Activated naive CD4-positive, alpha-beta T cell treated with anti-CD3 and anti-CD28 coated beads, Interleukin-2, amount 50 U/mL, for 72 hours (primary cell): ENCODE data around the gene ERC2. TPM values are rescaled to one million over a fixed set of nuclear protein-coding genes. Genes with fewer than 3 reads are reported as not detected.
A peak's percentile ranks its signal among the peaks of the same experiment; 100 is the strongest.
"Not testable (repeated sequence)": the region's sequence is repeated elsewhere in the genome, so short reads cannot be mapped to it uniquely, and the experiment has no call there.

Source experiments
- ATAC-seq, 2 donors: fragments of 150-1000 bp; cut with Tn5 transposase; 2 replicates each; pipeline ENCODE4 v1.10.0; 2021; ENCODE audit warnings: mild to moderate bottlenecking in 2 of 2, moderate library complexity in 2 of 2
- DNase-seq, 2 donors: peaks; one replicate each; pipeline ENCODE4 v3.0.0; 2021 to 2022; ENCODE audit warnings: low spot score in 2 of 2
- H3K27ac Mint-ChIP-seq, 2 donors: one replicate each; pipeline ENCODE4 v1.8.0; 2022; ENCODE audit warnings: mild to moderate bottlenecking in 2 of 2, mixed read lengths in 2 of 2
- H3K36me3 Mint-ChIP-seq, 2 donors: one replicate each; pipeline ENCODE4 v1.8.0; 2022; ENCODE audit warnings: mixed read lengths in 2 of 2
- H3K9me3 Mint-ChIP-seq, 2 donors: one replicate each; pipeline ENCODE4 v1.8.0; 2022; ENCODE audit warnings: mixed read lengths in 2 of 2
- total RNA-seq, 2 donors: library from RNA; stranded (reverse); gene quantifications; one replicate each; pipeline ENCODE4 v1.2.3, GENCODE V29; 2022

Gene ERC2
- total RNA-seq, 2 donors from 2014 or later: 0.58 TPM; not detected in 1

DNA sequence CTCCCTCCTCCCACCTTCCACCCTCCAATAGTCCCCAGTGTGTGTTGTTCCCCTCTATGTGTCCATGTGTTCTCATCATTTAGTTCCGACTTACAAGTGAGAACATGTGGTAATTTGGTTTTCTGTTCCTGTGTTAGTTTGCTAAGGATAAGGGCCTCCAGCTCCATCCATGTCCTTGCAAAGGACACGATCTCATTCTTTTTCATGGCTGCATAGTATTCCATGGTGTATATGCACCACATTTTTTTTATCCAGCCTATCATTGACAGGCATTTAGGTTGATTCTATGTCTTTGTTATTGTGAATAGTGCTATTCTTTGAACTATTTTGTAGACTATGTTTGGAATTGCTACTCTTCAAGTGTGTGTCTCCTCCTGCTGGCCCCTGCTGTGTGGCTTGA, 206.4 kb downstream of the ERC2 start:
- not testable (repeated sequence) for H3K27ac Mint-ChIP-seq, ATAC-seq, H3K36me3 Mint-ChIP-seq, DNase-seq, H3K9me3 Mint-ChIP-seq

DNA sequence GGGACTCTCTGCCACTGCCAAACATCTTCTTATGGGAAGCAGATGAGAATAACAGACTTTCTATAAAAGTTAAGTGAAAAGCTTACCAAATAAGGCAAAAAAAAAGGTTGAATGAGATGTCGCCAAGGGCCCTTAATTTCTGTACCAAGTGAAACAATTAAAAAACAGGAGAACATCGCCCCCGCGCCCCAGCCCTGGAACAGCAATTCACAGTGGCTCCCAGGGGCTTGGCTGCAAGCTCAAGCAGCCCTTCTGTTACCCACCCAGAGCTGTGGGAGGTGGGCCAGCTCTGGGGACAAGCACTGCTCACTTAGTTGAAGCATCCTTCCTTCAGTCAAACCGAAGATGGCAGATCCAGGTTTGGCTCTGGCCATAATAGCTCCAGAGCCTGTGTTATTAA, 208.0 kb downstream of the ERC2 start:
- DNase-seq (no peak), ATAC-seq (no peak)
- H3K27ac Mint-ChIP-seq: no peak overlapping the region
- no peaks in the 10 kb centered on the region for H3K9me3 Mint-ChIP-seq
- no peaks in the 10 kb centered on the region for H3K36me3 Mint-ChIP-seq

DNA sequence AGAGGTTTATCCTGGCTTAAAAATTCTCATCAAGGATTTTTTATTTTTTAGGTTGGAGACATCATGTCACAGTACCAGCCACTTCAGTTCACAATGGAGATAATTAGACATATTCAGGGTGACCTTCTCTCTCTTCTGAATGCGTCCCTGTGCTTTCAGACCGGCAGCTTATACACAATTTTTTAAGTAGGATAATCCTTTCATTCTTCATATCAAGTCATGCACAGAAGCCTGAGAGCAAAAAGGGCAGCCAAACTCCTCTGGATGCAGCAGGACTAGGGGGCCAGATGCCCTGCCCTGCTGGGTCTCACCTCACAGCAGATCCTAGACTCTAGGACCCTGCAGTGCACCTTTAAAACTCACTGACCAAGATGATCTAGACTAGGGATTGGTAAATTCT, 210.4 kb downstream of the ERC2 start:
- DNase-seq: no peak
- Mint-ChIP-seq H3K36me3 (no peaks in the 10 kb centered on the region), H3K27ac (no peak overlapping the region), H3K9me3 (no peaks in the 10 kb centered on the region)
- no peak for ATAC-seq

DNA sequence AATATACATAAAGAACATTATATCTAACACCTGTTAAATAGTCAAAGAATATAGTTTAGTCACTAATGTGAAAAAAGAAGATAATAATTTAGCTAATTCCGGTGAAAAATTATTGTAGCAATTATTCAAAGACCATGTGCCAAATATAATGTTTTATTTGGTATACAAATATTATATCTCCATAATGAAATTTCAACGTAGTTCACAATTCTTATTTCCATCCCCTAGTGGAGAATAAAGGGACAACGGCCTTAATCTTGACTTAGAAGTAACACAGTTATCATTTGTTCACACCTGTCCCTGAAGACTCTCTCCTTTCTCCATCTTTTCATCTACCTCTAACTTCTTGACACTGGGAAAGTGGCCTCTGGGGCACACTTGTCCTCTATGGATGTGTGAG, 213.4 kb downstream of the ERC2 start:
- ATAC-seq (no peak), DNase-seq (no peak)
- Mint-ChIP-seq H3K27ac (no peak overlapping the region), H3K36me3 (no peaks in the 10 kb centered on the region), H3K9me3 (no peaks in the 10 kb centered on the region)

DNA sequence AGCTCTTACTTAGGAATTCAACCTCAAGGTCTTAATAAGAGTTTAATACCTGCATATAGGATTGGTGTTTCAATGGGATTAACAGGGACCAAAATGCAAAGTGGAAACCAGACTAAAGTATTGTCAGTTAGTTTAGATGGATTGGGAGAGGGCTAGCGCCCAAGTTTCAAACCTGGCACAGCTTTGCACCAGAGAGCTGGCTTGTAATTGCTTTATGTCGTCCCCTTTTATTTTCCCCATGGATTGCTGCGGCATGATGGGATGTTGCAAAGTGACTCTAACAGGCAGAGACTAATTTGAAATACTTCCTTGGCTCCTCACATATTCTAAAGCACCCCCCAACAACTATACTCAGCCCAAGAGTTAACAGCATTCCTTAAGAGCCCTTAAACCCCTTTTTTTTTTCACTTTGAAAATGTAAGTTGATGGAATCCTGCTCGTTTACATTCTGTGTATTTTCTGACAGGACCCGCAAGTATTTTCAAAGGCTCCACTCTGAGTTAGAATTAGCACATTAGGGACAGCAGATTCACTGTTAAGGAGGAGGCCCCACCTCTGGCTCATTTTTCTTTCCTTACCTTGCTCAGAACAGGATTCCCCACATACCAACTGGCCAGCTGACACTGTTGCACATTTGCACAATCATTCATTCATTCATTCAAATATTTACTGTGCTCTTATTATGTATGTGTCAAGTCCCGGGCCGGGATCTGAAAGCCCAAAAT, 214.2 kb downstream of the ERC2 start:
- ATAC-seq: no peak
- H3K36me3 Mint-ChIP-seq: no peaks in the 10 kb centered on the region
- no peaks in the 10 kb centered on the region for H3K9me3 Mint-ChIP-seq
- no peak for DNase-seq
- no peak overlapping the region for H3K27ac Mint-ChIP-seq

DNA sequence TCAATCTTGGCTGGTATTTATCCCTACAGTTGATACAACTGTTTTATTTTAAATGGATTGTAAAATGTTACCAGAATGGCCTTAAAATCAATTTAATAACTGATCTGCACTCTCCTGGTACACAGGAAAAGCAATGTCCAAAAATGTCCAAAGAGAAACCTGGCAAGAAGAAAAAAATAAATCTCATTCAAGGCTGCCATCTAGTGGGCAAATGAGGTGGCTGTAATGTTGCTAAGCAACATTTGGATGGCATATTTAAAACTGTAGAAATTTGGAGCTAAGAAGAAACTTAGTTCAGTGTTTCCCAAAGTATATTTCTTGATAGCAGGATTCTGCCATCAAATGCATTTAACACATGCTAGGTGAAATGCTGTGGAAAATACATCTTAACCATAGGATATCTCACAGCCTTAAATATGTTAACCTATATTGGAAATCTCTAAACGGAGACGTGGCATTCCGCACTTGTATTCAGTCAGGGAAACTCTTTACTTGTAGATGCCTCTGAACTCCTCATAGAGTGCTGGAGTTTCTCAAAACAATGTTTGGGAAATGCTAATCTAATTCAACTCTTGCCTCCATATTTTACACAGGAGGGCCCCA, 216.8 kb downstream of the ERC2 start:
- Mint-ChIP-seq H3K27ac (no peak overlapping the region), H3K36me3 (no peaks in the 10 kb centered on the region), H3K9me3 (no peaks in the 10 kb centered on the region)
- peak in 1 of 2 donors; percentile 13 for DNase-seq
- ATAC-seq: no peak

DNA sequence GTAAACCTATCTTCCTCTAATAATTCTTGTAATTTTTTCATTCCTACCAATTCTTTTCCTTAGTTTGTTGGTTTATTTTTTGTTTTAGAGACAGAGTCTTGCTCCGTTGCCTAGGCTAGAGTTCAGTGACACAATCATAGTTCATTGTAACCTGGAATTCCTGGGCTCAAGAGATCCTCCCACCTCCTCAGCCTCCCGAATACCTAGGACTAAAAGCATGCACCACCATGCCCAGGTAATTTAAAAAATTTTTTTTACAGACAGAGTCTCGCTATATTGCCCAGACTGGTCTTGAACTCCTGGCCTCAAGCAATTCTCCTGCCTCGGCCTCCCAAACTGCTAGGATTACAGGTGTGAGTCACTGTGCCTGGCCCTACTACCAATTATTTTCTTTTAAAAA, 220.2 kb downstream of the ERC2 start:
- no peak for DNase-seq
- Mint-ChIP-seq H3K9me3 (no peaks in the 10 kb centered on the region), H3K36me3 (no peaks in the 10 kb centered on the region), H3K27ac (no peak overlapping the region)
- ATAC-seq: no peak

DNA sequence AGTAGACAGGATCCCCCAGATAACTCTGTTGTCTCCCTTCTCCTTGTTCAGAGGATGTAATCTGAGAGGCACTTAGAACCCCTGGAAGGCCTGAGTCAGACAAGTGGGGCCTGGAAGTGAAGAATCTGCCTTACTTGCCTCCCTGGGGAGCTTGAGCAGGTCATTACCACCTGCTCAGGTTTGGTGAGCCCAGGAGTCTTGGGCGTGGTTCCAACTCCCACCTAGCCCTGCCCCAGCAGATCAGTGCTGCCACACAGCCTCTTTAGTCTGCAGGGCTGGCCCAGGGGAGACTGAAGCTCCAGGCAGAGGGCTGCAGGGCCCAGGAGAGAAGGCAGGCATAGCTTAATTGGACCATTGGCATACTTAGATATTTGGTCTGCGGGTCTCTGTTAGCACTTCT, 230.0 kb downstream of the ERC2 start:
- no peak for ATAC-seq
- no peak for DNase-seq
- H3K36me3 Mint-ChIP-seq: no peaks in the 10 kb centered on the region
- H3K9me3 Mint-ChIP-seq: no peaks in the 10 kb centered on the region
- H3K27ac Mint-ChIP-seq: no peak overlapping the region

DNA sequence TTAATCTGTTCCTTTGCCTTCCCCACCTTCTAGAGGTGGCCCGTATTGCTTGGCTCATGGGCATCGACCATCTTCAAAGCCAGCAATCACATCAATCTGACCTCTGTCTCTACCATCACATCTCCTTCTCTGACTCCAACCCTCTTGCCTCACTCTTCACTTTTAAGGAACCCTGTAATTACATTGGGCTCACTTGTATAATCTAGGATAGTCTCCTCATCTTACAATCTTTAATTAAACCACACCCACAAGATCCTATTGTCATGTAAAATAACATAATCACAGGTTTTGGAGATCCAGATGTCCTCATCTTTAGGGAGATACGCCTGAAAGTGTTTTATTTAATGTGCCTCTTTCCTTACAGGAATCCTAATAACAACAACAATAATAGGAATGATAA, 234.5 kb downstream of the ERC2 start:
- Mint-ChIP-seq H3K27ac (no peak overlapping the region), H3K9me3 (no peaks in the 10 kb centered on the region), H3K36me3 (no peaks in the 10 kb centered on the region)
- DNase-seq (no peak), ATAC-seq (no peak)

DNA sequence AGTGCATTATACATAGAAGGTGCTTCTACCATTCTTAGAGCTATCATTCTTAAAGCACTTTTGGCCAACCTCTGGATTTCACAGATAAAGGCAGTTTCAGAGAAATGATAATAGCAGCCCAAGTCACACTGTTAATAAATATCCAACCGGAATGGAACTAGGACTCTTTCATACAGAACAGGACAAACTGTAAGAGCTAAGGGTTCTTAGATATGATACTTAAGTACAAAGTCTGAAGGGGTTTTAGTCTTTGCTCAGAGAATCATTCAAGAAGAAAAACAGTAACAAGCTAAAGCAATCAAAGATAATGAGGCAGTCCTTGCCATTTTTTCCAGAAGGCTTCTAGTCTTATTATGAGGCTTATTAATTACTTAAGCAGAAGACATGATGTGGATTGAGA, 239.0 kb downstream of the ERC2 start:
- no peaks in the 10 kb centered on the region for H3K9me3 Mint-ChIP-seq
- no peak for ATAC-seq
- no peaks in the 10 kb centered on the region for H3K36me3 Mint-ChIP-seq
- no peak overlapping the region for H3K27ac Mint-ChIP-seq
- DNase-seq: no peak

DNA sequence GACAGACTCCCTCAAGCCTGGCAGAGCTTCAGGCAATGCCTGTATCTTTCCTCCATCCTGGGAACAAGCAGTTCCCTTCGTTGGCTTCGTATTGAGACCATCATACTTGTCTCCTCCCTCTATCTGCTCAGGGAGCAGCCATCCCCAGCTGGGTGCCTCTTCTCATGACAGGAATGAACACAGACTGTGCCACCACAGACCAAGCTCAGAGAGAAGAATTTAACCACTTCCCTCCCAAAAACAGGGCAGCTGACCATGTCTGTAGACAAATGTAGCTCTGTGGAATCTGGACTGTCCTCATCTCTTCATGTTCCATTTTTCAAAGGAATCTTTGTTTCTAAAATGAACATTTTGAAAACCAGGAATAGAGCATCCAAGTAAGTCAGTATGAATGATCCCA, 245.4 kb downstream of the ERC2 start:
- ATAC-seq (no peak), DNase-seq (no peak)
- Mint-ChIP-seq H3K36me3 (no peaks in the 10 kb centered on the region), H3K9me3 (no peaks in the 10 kb centered on the region), H3K27ac (no peak overlapping the region)

DNA sequence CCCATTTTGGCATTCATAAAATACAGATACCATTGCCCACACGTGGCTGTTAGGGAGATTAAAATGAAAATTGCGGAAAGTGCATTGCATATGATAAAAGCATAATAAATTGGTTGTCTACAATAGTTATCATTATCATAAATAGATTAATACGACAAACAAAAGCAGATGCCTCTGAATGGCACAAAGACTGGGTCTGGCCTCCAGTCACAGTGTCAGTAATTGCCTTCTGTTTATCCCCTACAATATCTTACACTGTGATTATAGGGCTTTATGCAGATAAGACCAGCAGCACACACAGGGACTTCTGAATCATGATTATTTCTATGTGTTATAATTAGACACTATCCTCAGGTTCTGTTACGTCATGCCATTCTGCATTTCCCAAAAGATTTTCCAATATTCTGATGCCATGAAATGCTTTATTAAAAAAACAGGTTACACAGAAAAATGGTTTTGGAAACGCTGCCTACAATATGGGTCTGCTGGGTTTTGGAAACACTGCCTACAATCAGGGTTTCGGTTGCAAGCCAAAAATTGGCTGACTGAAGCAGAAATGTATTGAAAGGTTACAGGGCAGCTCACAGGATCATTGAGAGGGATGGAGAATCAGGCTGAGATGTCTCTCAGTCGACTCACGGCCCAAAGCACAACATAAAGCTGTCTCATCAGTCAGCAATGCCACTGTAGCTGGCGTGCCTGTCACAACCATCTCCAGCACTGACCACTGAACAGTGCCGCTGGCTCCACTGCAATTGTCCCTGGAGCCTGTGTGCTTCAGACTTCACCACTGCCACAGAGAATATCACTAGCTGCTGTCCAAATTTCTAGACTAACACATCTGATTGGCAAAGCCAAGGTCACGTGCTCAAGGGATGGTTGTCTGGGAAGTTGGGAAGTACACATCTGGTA, 248.1 kb downstream of the ERC2 start:
- no peak overlapping the region for H3K27ac Mint-ChIP-seq
- ATAC-seq: no peak
- no peaks in the 10 kb centered on the region for H3K36me3 Mint-ChIP-seq

DNA sequence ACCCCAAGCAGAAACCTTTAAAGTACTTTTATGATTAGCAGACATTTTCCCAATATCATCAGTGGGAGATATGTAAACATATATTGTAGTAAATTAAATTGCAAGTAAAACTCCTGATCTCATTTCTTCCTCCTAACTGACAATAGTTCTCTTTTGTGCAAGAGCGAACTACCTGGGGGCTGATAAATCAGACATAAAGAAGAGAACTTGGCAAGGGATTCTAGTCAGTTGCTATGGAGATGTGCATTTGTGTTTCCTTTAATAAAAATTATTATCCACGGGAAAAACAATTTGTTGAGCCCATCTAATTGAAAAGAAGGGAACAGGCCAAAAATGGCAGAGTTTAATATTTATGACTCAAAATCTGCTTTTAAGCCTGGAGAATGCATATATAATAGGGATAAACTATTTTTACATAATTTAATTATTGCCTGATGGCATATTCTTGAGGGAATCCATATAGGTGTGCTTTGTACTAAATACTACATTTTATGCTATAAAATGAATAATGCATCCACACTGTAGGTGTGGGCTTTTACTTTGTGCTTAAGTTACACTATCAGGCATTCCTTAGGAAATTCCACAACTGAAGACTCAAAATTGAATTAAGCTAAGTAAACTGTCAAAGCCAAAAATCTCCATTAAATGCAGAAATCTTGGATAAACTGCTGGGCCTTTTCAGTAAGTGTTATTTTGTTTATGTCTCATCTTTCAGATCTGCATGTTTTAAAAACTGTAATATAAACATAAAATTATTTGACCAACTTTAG, 258.1 kb downstream of the ERC2 start:
- ATAC-seq (no peak), DNase-seq (no peak)
- peaks cover 3 to 5% of the 10 kb centered on the region in 2 donors for H3K9me3 Mint-ChIP-seq
- no peak overlapping the region for H3K27ac Mint-ChIP-seq
- no peaks in the 10 kb centered on the region for H3K36me3 Mint-ChIP-seq

More for the DNA sequence above, 248.1 kb downstream of the ERC2 start:
- DNase-seq: no peak
- no peaks in the 10 kb centered on the region for H3K9me3 Mint-ChIP-seq

DNA sequence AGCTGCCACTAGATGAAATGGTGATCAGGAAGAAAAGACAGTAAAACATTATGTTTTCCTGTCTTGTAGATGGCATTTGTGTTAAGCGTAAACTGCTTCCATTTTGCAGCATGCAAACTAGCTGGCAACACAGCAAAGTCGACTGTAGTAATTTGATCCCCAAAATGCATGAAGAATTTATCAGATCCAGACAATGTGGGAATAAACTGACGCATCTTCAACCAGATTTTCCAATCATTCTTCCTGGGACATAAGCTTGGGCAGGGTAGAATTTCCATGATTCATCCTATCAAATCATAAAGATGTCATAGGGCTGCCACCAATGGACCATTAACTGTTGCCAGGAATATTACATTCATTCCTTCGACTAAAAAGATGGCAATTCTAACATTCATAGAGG, 260.3 kb downstream of the ERC2 start:
- no peak for DNase-seq
- no peak for ATAC-seq
- peaks cover 0 to 5% of the 10 kb centered on the region in 2 donors for H3K9me3 Mint-ChIP-seq
- no peak overlapping the region for H3K27ac Mint-ChIP-seq
- no peaks in the 10 kb centered on the region for H3K36me3 Mint-ChIP-seq

DNA sequence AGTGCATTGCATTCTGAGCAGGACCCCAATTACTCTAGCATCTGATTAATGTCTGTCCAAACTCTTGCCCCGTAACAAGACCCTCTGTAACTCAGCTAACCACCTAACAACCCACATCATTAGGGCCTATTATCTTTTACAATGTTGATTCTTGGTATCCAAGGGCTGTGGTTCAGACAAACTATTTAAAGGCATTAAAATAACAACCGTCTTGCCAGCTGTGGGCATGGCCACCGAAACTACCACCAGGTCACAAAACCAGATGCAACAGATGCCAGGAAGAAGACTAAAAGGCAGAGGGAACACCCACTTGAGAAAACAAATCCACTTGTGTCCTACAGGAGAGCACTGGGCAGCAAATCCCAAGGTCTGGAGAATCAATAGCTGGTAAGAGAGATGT, 262.9 kb downstream of the ERC2 start:
- Mint-ChIP-seq H3K27ac (no peak overlapping the region), H3K36me3 (no peaks in the 10 kb centered on the region), H3K9me3 (peaks cover 0 to 5% of the 10 kb centered on the region in 2 donors)
- ATAC-seq (no peak), DNase-seq (no peak)

DNA sequence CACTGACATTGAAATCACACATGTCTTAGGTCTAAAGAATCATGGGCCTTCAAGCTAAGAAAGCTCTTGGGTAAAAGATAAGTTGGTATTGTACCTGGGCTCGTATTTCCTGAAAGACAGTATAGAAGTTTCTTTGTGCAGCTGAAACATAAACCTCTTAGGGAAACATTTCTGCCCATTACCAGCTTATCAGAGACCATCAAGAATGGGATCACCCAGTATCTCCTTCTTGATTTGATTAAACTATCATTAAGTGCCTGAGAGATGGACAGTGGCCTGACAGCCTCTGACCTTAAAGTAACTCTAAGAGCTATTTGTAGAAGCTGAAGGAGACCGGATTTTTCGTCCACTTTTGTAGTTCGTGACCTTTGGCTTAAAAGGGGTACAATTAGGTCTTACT, 265.3 kb downstream of the ERC2 start:
- Mint-ChIP-seq H3K9me3 (no peaks in the 10 kb centered on the region), H3K36me3 (no peaks in the 10 kb centered on the region), H3K27ac (no peak overlapping the region)
- DNase-seq (no peak), ATAC-seq (no peak)

DNA sequence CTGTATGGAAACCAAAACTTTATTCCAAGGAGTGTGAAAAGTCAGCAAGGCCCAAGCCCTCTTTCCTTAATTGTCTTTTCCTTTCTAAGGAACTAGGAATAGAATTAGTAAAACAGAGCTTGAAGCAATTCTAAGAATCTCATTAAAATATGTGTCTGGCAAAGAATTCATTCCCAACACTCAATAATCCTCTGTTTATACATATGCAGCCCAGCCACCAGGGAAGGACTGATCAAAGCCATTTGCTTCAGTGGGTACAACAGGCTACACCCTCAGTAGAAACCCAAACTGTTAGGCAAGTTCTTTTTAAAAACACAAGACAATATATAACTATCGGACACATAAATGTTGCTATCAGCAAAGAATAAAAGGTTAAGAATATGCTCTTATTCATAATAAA, 266.9 kb downstream of the ERC2 start:
- Mint-ChIP-seq H3K27ac (no peak overlapping the region), H3K36me3 (no peaks in the 10 kb centered on the region), H3K9me3 (no peaks in the 10 kb centered on the region)
- ATAC-seq (no peak), DNase-seq (no peak)
